H9 (cell line): ENCODE measurements around the gene SEMA3D. TPM values are rescaled to one million over a fixed set of nuclear protein-coding genes. Genes with fewer than 3 reads are reported as not detected.

Source experiments
- DNase-seq: peaks from one replicate; pipeline ENCODE4 v3.0.0-alpha.2; 2017
- H2AFZ ChIP-seq: one replicate; pipeline ENCODE4 v1.6.1; 2013; ENCODE audit warnings: mild to moderate bottlenecking, low read length, control low read depth, moderate library complexity
- H2AK5ac ChIP-seq: 2 replicates; pipeline ENCODE4 v1.6.1; 2013; ENCODE audit warnings: low read length, control low read depth, mixed read lengths; ENCODE audit not compliant: insufficient read length
- H2BK120ac ChIP-seq: one replicate; pipeline ENCODE4 v1.6.1; 2013; ENCODE audit warnings: low read depth, mild to moderate bottlenecking, low read length, control low read depth, inconsistent platforms; ENCODE audit not compliant: poor library complexity, severe bottlenecking
- H2BK12ac ChIP-seq: 2 replicates; pipeline ENCODE4 v1.6.1; 2013; ENCODE audit warnings: low read length, control low read depth, mixed read lengths, low read depth; ENCODE audit not compliant: insufficient read length
- H2BK15ac ChIP-seq: 2 replicates; pipeline ENCODE4 v1.6.1; 2013; ENCODE audit warnings: low read depth, low read length, control low read depth
- H2BK20ac ChIP-seq: one replicate; pipeline ENCODE4 v1.6.1; 2013; ENCODE audit warnings: low read depth, mild to moderate bottlenecking, low read length, control low read depth, inconsistent platforms; ENCODE audit not compliant: poor library complexity, severe bottlenecking
- H2BK5ac ChIP-seq: 2 replicates; pipeline ENCODE4 v1.6.1; 2013; ENCODE audit warnings: low read length, control low read depth, mixed read lengths; ENCODE audit not compliant: insufficient read length
- H3K14ac ChIP-seq: 2 replicates; pipeline ENCODE4 v1.6.1; 2013; ENCODE audit warnings: low read length, control low read depth; ENCODE audit not compliant: insufficient read depth
- H3K18ac ChIP-seq: 2 replicates; pipeline ENCODE4 v1.6.1; 2013; ENCODE audit warnings: low read depth, mild to moderate bottlenecking, mixed read lengths, low read length, control low read depth; ENCODE audit not compliant: insufficient read length
- H3K23ac ChIP-seq: 2 replicates; pipeline ENCODE4 v1.6.1; 2013; ENCODE audit warnings: low read length, control low read depth, mixed read lengths, low read depth; ENCODE audit not compliant: insufficient read length
- H3K23me2 ChIP-seq: 2 replicates; pipeline ENCODE4 v1.6.1; 2013; ENCODE audit warnings: low read depth, mild to moderate bottlenecking, mixed read lengths, low read length, control low read depth; ENCODE audit not compliant: insufficient read length, poor library complexity, severe bottlenecking
- H3K27ac ChIP-seq: 2 replicates; pipeline ENCODE4 v1.5.1; 2013; ENCODE audit warnings: low read length, control low read depth, mixed read lengths, low read depth; ENCODE audit not compliant: insufficient read length
- H3K27me3 ChIP-seq: 2 replicates; pipeline ENCODE4 v1.6.1; 2013; ENCODE audit warnings: low read length, control low read depth, inconsistent platforms; ENCODE audit not compliant: insufficient read depth
- H3K4ac ChIP-seq: 2 replicates; pipeline ENCODE4 v1.6.1; 2013; ENCODE audit warnings: low read depth, mild to moderate bottlenecking, control low read depth, inconsistent platforms, low read length, moderate library complexity
- H3K4me1 ChIP-seq: 2 replicates; pipeline ENCODE4 v1.6.1; 2013; ENCODE audit warnings: low read length, control low read depth, inconsistent platforms; ENCODE audit not compliant: insufficient read depth
- H3K4me2 ChIP-seq: 2 replicates; pipeline ENCODE4 v1.6.1; 2013; ENCODE audit warnings: low read length, control low read depth, mixed read lengths; ENCODE audit not compliant: insufficient read length, insufficient read depth
- H3K56ac ChIP-seq: 2 replicates; pipeline ENCODE4 v1.6.1; 2013; ENCODE audit warnings: low read depth, mild to moderate bottlenecking, mixed read lengths, low read length, control low read depth; ENCODE audit not compliant: insufficient read length
- H3K79me1 ChIP-seq: 2 replicates; pipeline ENCODE4 v1.6.1; 2013; ENCODE audit warnings: low read depth, mild to moderate bottlenecking, moderate library complexity, low read length, control low read depth, inconsistent platforms; ENCODE audit not compliant: insufficient read depth, poor library complexity, severe bottlenecking
- H3K79me2 ChIP-seq: 2 replicates; pipeline ENCODE4 v1.6.1; 2013; ENCODE audit warnings: low read length, control low read depth, inconsistent platforms; ENCODE audit not compliant: insufficient read depth
- H3K9ac ChIP-seq: 2 replicates; pipeline ENCODE4 v1.6.1; 2013; ENCODE audit warnings: low read length, control low read depth, mixed read lengths; ENCODE audit not compliant: insufficient read length; ENCODE audit errors: extremely low read depth
- H3K9me3 ChIP-seq: one replicate; pipeline ENCODE4 v1.6.1; 2013; ENCODE audit warnings: low read depth, low read length, inconsistent platforms; ENCODE audit not compliant: control insufficient read depth
- H3T11ph ChIP-seq: one replicate; pipeline ENCODE4 v1.6.1; 2013; ENCODE audit warnings: mild to moderate bottlenecking, low read length, control low read depth, inconsistent platforms
- H4K20me1 ChIP-seq: one replicate; pipeline ENCODE4 v1.6.1; 2013; ENCODE audit not compliant: control insufficient read depth, insufficient read length, insufficient read depth
- H4K5ac ChIP-seq: 2 replicates; pipeline ENCODE4 v1.6.1; 2013; ENCODE audit warnings: low read depth, mild to moderate bottlenecking, mixed read lengths, low read length, control low read depth; ENCODE audit not compliant: insufficient read length
- H4K8ac ChIP-seq: replicated peaks from 2 replicates; pipeline ENCODE4 v1.6.1; 2013; ENCODE audit warnings: low read length, control low read depth, mixed read lengths, low read depth; ENCODE audit not compliant: insufficient read length
- H4K91ac ChIP-seq: 2 replicates; pipeline ENCODE4 v1.6.1; 2013; ENCODE audit warnings: low read depth, mild to moderate bottlenecking, moderate library complexity, mixed read lengths, low read length, control low read depth; ENCODE audit not compliant: insufficient read length
- H3K27ac Mint-ChIP-seq, 3 experiments: 2 replicates in 2 of 3; 3 replicates in 1 of 3; pipeline ENCODE4 v1.8.0; 2020 to 2021; ENCODE audit warnings: mixed read lengths in 3 of 3, mild to moderate bottlenecking in 1 of 3, moderate library complexity in 1 of 3
- H3K27me3 Mint-ChIP-seq: 2 replicates; pipeline ENCODE4 v1.8.0; 2021; ENCODE audit warnings: low read depth, mild to moderate bottlenecking, moderate library complexity, mixed read lengths
- H3K36me3 Mint-ChIP-seq, 3 experiments: 2 replicates in 2 of 3; 3 replicates in 1 of 3; pipeline ENCODE4 v1.8.0; 2020 to 2021; ENCODE audit warnings: low read depth in 3 of 3, mixed read lengths in 3 of 3; ENCODE audit not compliant: insufficient read depth in 1 of 3
- H3K4me1 Mint-ChIP-seq, 2 experiments: 2 replicates each; pipeline ENCODE4 v1.8.0; 2020; ENCODE audit warnings: mixed read lengths in 2 of 2
- H3K4me3 Mint-ChIP-seq, 2 experiments: 2 replicates in 1 of 2; 3 replicates in 1 of 2; pipeline ENCODE4 v1.8.0; 2020 to 2021; ENCODE audit warnings: mild to moderate bottlenecking in 2 of 2, mixed read lengths in 2 of 2, moderate library complexity in 1 of 2
- H3K9me3 Mint-ChIP-seq, 2 experiments: 2 replicates in 1 of 2; 3 replicates in 1 of 2; pipeline ENCODE4 v1.8.0; 2020; ENCODE audit warnings: mild to moderate bottlenecking in 2 of 2, mixed read lengths in 2 of 2, moderate library complexity in 1 of 2
- CTCF ChIP-seq: fragments of 200-600 bp; sonication (generic); conservative IDR thresholded peaks from 3 replicates; pipeline ENCODE4 v1.8.0; 2021; ENCODE audit warnings: antibody characterized with exemption, mild to moderate bottlenecking
- WGBS: extraction: QIAGEN DNeasy Blood & Tissue Kit; methylation state at CpG from one replicate; pipeline ENCODE4 v1.1.7; 2013; ENCODE audit warnings: missing lambda C conversion rate, low lambda C conversion rate, mixed read lengths; ENCODE audit not compliant: insufficient read length; ENCODE audit errors: extremely low coverage; 5-methylcytosine and 5-hydroxymethylcytosine counted together
- total RNA-seq: library from RNA; stranded (reverse); gene quantifications from 2 replicates; pipeline ENCODE4 v1.2.1, GENCODE V29; 2021

SEMA3D gene
- total RNA-seq, 1 experiment from 2014 or later: 5.4 TPM

- Mint-ChIP-seq H3K9me3 (no peaks in the 10 kb centered on the region), H3K36me3 (no peaks in the 10 kb centered on the region), H3K4me3 (no peak overlapping the region), H3K27me3 (no peaks in the 10 kb centered on the region), H3K4me1 (no peaks in the 10 kb centered on the region), H3K27ac (no peak overlapping the region)
- no peak overlapping the region for H2BK20ac ChIP-seq
- no peak overlapping the region for H3K4me2 ChIP-seq
- H3K9ac ChIP-seq: no peak overlapping the region
- H3K4ac ChIP-seq: no peak overlapping the region
- no peak overlapping the region for H4K5ac ChIP-seq
- H2AK5ac ChIP-seq: no peak overlapping the region
- H3K27me3 ChIP-seq: no peaks in the 10 kb centered on the region
- no peaks in the 10 kb centered on the region for H3K23me2 ChIP-seq
- no peak overlapping the region for H2BK120ac ChIP-seq
- H4K8ac ChIP-seq: no peak overlapping the region
- H3K9me3 ChIP-seq: no peaks in the 10 kb centered on the region
- no peak for DNase-seq
- no peaks in the 10 kb centered on the region for H3K79me2 ChIP-seq
- H3K79me1 ChIP-seq: no peaks in the 10 kb centered on the region
- H2BK15ac ChIP-seq: no peak overlapping the region
- no peak overlapping the region for H3K14ac ChIP-seq
- H3K4me1 ChIP-seq: no peaks in the 10 kb centered on the region
- H3K23ac ChIP-seq: no peak overlapping the region
- no peak overlapping the region for H2AFZ ChIP-seq
- H3K18ac ChIP-seq: no peak overlapping the region
- H2BK12ac ChIP-seq: no peak overlapping the region
- no peak for TF ChIP-seq CTCF
- H2BK5ac ChIP-seq: no peak overlapping the region
- H3K27ac ChIP-seq: no peak overlapping the region
- no peak overlapping the region for H4K91ac ChIP-seq
- no peak overlapping the region for H3T11ph ChIP-seq
- no peaks in the 10 kb centered on the region for H4K20me1 ChIP-seq
- no CpG with 5 or more reads among the region's 6 CpGs for WGBS
- H3K56ac ChIP-seq: no peak overlapping the region
These were observed 96.7 kb downstream of the SEMA3D start for GRCh38 chr7:85090143-85090542.
